HepG2 (cell line): ENCODE data around the gene MTARC1. TPM values are rescaled to one million over a fixed set of nuclear protein-coding genes. Genes with fewer than 3 reads are reported as not detected.

ENCODE experiments used
- ATAC-seq: fragments of 200-7000 bp; cut with Tn5 transposase; 3 replicates; pipeline ENCODE4 v1.9.1; 2020; ENCODE audit warnings: mild to moderate bottlenecking, moderate library complexity
- BruUV-seq: library from RNA; stranded (reverse); fragments of 400-500 nt; replicated peaks from 2 replicates; lab custom pipeline; 2021; lab: Mats Ljungman, UMichigan
- CTCF ChIA-PET: fragments of 300-600 bp; formaldehyde crosslinking; extraction: SDS; loops from one replicate; lab custom pipeline; 2021; ENCODE audit warnings: low total read pairs, inconsistent platforms, low intra/inter-chr PET ratio; lab: Yijun Ruan, JAX
- POLR2A ChIA-PET: fragments of 350-600 bp; sonication (Branson Sonifier 250); formaldehyde crosslinking; loops from one replicate; lab custom pipeline; 2020; ENCODE audit warnings: antibody characterized with exemption, inconsistent platforms; lab: Yijun Ruan, JAX
- DNase-seq: peaks from one replicate; pipeline ENCODE4 v3.0.0-alpha.2; 2015; ENCODE audit warnings: low spot score
- FAIRE-seq: peaks from 3 replicates; lab custom pipeline; 2011; peaks lifted over from hg19 to GRCh38; lab: Jason Lieb, UNC
- H2AFZ ChIP-seq: one replicate; pipeline ENCODE4 v1.6.1; 2011; ENCODE audit warnings: low read length, inconsistent platforms
- H3K27ac ChIP-seq: fragments of 300-600 bp; 3 replicates; pipeline ENCODE4 v1.8.0; 2011; ENCODE audit warnings: mixed run types, mild to moderate bottlenecking, mixed read lengths, low read length, inconsistent platforms; ENCODE audit not compliant: insufficient read depth; ENCODE audit errors: extremely low read length
- H3K27me3 ChIP-seq, 2 experiments: fragments of 200-600 bp in 1 of 2; 2 replicates in 1 of 2; 3 replicates in 1 of 2; pipeline versions ENCODE4 v1.6.0 to v1.8.0; 2011; ENCODE audit warnings: low read length in 2 of 2, mild to moderate bottlenecking in 2 of 2, moderate library complexity in 2 of 2, inconsistent platforms in 1 of 2; ENCODE audit not compliant: insufficient read depth in 2 of 2, control insufficient read depth in 1 of 2
- H3K36me3 ChIP-seq, 2 experiments: fragments of 200-600 bp in 1 of 2; replicated peaks in 1 of 2; 2 replicates in 1 of 2; 3 replicates in 1 of 2; pipeline versions ENCODE4 v1.5.1 to v1.8.0; 2011; ENCODE audit warnings: low read length in 2 of 2, inconsistent platforms in 1 of 2; ENCODE audit not compliant: insufficient read depth in 2 of 2, control insufficient read depth in 1 of 2
- H3K4me1 ChIP-seq: 2 replicates; pipeline ENCODE4 v1.5.1; 2012; ENCODE audit warnings: low read length, inconsistent platforms; ENCODE audit not compliant: insufficient read depth
- H3K4me2 ChIP-seq: 2 replicates; pipeline ENCODE4 v1.6.0; 2011; ENCODE audit warnings: low read depth, low read length, inconsistent platforms
- H3K4me3 ChIP-seq, 3 experiments: fragments of 200-600 bp in 1 of 3; sonication (generic), shearing (Covaris generic) in 1 of 3; replicated peaks in 1 of 3; 2 replicates each; pipeline ENCODE4 v1.5.1; 2011 to 2016; ENCODE audit warnings: low read length in 3 of 3, inconsistent platforms in 2 of 3, low read depth in 2 of 3, mild to moderate bottlenecking in 2 of 3, control low read depth in 1 of 3, mixed read lengths in 1 of 3; ENCODE audit not compliant: insufficient read depth in 1 of 3
- H3K79me2 ChIP-seq: one replicate; pipeline ENCODE4 v1.6.1; 2011; ENCODE audit warnings: low read length, inconsistent platforms; ENCODE audit not compliant: insufficient read depth
- H3K9ac ChIP-seq: 2 replicates; pipeline ENCODE4 v1.6.0; 2011; ENCODE audit warnings: mild to moderate bottlenecking, low read depth, low read length, inconsistent platforms; ENCODE audit not compliant: insufficient read depth
- H3K9me3 ChIP-seq: 2 replicates; pipeline ENCODE4 v1.5.1; 2012; ENCODE audit warnings: mild to moderate bottlenecking, low read length
- H4K20me1 ChIP-seq: 2 replicates; pipeline ENCODE4 v1.6.0; 2011; ENCODE audit warnings: inconsistent platforms, mild to moderate bottlenecking, low read length, moderate library complexity; ENCODE audit not compliant: insufficient read depth
- BATF2 ChIP-seq: sonication (generic); formaldehyde crosslinking; IDR thresholded peaks from 2 replicates; pipeline ENCODE4 v1.8.0; 2022; ENCODE audit warnings: mild to moderate bottlenecking, missing genetic modification reagents, moderate library complexity
- FOSL2 ChIP-seq: sonication (generic); formaldehyde crosslinking; IDR thresholded peaks from 2 replicates; pipeline ENCODE4 v1.4.0; 2020; ENCODE audit warnings: missing genetic modification reagents
- HNF4G ChIP-seq, 2 experiments: sonication (generic) in 1 of 2; formaldehyde crosslinking in 1 of 2; IDR thresholded peaks; 2 replicates each; pipeline versions ENCODE4 v1.4.0 to v1.6.1; 2011 to 2020; ENCODE audit warnings: borderline replicate concordance in 2 of 2, low read depth in 2 of 2, mild to moderate bottlenecking in 2 of 2, low read length in 1 of 2, missing genetic modification reagents in 1 of 2, moderate library complexity in 1 of 2
- MIER2 ChIP-seq: IDR thresholded peaks from 2 replicates; pipeline ENCODE4 v1.6.1; 2016; ENCODE audit warnings: missing biosample characterization, missing genetic modification reagents
- MTA3 ChIP-seq: sonication (generic); formaldehyde crosslinking; IDR thresholded peaks from 2 replicates; pipeline ENCODE4 v1.4.0; 2020; ENCODE audit warnings: missing genetic modification reagents
- RBM22 ChIP-seq: fragments of 200-400 bp; formaldehyde crosslinking; optimal IDR thresholded peaks from 2 replicates; pipeline ENCODE3; 2017; ENCODE audit warnings: mild to moderate bottlenecking, low read length, moderate library complexity
- TBX3 ChIP-seq: fragments of 450-650 bp; IDR thresholded peaks from 2 replicates; pipeline ENCODE4 v1.6.1; 2017; ENCODE audit warnings: antibody characterized with exemption, mild to moderate bottlenecking, inconsistent platforms, borderline replicate concordance
- ZNF282 ChIP-seq: fragments of 450-650 bp; IDR thresholded peaks from 2 replicates; pipeline ENCODE4 v1.6.1; 2018; ENCODE audit not compliant: partially characterized antibody
- ZNF773 ChIP-seq: sonication (generic); formaldehyde crosslinking; IDR thresholded peaks from 2 replicates; pipeline ENCODE4 v1.4.0; 2020; ENCODE audit warnings: missing genetic modification reagents, borderline replicate concordance
- ZNF879 ChIP-seq: sonication (generic); formaldehyde crosslinking; IDR thresholded peaks from 2 replicates; pipeline ENCODE4 v1.8.1; 2023; ENCODE audit warnings: missing genetic modification reagents
- WGBS: methylation state at CpG from one replicate; pipeline ENCODE4 v1.1.6; 2017; ENCODE audit warnings: low lambda C conversion rate; 5-methylcytosine and 5-hydroxymethylcytosine counted together
- in situ Hi-C: cut with HindIII; loops from 2 replicates; pipeline ENCODE4 v1.10.0; 2017; ENCODE audit warnings: low pct_unique_long_range_greater_than_20kb; ENCODE audit not compliant: extremely low pct_ligation_motif_present
- intact Hi-C: fragments of 100-400 bp; cut with micrococcal nuclease; formaldehyde crosslinking; loops from one replicate; pipeline ENCODE4 v1.10.0; 2022; ENCODE audit not compliant: unreplicated experiment
- polyA plus RNA-seq, 8 experiments: library from polyadenylated mRNA; depleted of rRNA in 3 of 8; stranded (reverse) in 7 of 8; unstranded in 1 of 8; fragments of >200 nt; fragmentation: Illumina TruSeq in 4 of 8; extraction: Trizol in 4 of 8; gene quantifications; 2 replicates each; pipeline versions ENCODE4 v1.2.1 to v1.2.3, GENCODE V29; 2011 to 2016; ENCODE audit warnings: low read depth in 4 of 8, missing spikeins in 1 of 8, mixed read lengths in 1 of 8; ENCODE audit not compliant: insufficient read depth in 1 of 8
- total RNA-seq, 5 experiments: library from RNA; depleted of rRNA; stranded (reverse); fragments of >200 nt; fragmentation: Illumina TruSeq; extraction: Trizol; gene quantifications; 2 replicates each; pipeline ENCODE4 v1.2.3, GENCODE V29; 2016; ENCODE audit warnings: low read depth in 1 of 5
- TF ChIP-seq, protein P1 (sequence below): sonication (generic); formaldehyde crosslinking; IDR thresholded peaks from 2 replicates; pipeline ENCODE4 v1.4.0; 2020; ENCODE audit warnings: low read depth, missing genetic modification reagents
- TF ChIP-seq, protein P2 (sequence below): conservative IDR thresholded peaks from 2 replicates; pipeline ENCODE4 v1.6.1; 2018; ENCODE audit warnings: missing genetic modification reagents

Gene MTARC1
- total and polyA plus RNA-seq, 2 of the 13 experiments (the other 11 are each of a cell fraction or from before 2014, with no cell fraction given): 19.4 to 106 TPM

DNA sequence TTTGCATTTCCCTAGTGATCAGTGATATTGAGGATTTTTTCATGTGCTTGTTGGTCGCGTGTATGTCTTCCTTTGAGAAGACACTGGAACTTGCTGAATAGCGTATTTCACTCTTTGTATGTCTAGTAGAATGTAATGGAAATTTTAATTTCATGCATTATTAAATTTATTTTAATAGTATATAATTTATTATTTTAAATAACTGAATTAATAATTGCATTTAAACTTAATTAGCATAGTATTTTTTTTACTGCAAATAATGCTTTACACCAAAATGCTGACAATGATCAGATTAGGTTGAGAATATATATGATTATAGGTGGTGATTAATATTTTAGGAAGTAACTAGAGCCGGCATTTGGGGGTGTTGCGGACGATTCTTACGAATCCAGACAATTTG is 10.5 kb upstream of the MTARC1 start:
- H4K20me1 ChIP-seq: no peaks in the 10 kb centered on the region
- FAIRE-seq: no peak
- H3K4me3 ChIP-seq: no peak overlapping the region
- no peak overlapping the region for H2AFZ ChIP-seq
- no peaks in the 10 kb centered on the region for H3K79me2 ChIP-seq
- no peak for DNase-seq
- WGBS: 92% methylated on average over 7 of the region's 7 CpGs
- no peaks in the 10 kb centered on the region for H3K4me1 ChIP-seq
- ChIA-PET POLR2A (interaction anchor here (1.1 to 1.3 kb wide), 2 partner anchors 9 to 43 kb away, joined by 4 to 5 read pairs; no protein-coding TSS in a partner anchor), CTCF (interaction anchor here (1.2 to 4.0 kb wide), 5 partner anchors 10 to 96 kb away, joined by 3 to 58 read pairs (median 7); partner anchors contain the start of genes C1orf115 and MTARC1)
- H3K9ac ChIP-seq: no peak overlapping the region
- H3K4me2 ChIP-seq: no peak overlapping the region
- TF ChIP-seq TBX3 (no peak), RBM22 (no peak), ZNF773 (no peak), FOSL2 (CRISPR knock-in tag) (no peak), ZNF879 (no peak), MTA3 (no peak), ZNF282 (no peak), MIER2 (no peak), BATF2 (CRISPR knock-in tag) (no peak), HNF4G (IDR thresholded peaks at IDR 0.05; ENCODE audit: borderline replicate concordance, low read depth, low read length) (no peak), HNF4G (CRISPR knock-in tag; IDR thresholded peaks at IDR 0.05; ENCODE audit: borderline replicate concordance, low read depth) (no peak)
- TF ChIP-seq, protein P1, sequence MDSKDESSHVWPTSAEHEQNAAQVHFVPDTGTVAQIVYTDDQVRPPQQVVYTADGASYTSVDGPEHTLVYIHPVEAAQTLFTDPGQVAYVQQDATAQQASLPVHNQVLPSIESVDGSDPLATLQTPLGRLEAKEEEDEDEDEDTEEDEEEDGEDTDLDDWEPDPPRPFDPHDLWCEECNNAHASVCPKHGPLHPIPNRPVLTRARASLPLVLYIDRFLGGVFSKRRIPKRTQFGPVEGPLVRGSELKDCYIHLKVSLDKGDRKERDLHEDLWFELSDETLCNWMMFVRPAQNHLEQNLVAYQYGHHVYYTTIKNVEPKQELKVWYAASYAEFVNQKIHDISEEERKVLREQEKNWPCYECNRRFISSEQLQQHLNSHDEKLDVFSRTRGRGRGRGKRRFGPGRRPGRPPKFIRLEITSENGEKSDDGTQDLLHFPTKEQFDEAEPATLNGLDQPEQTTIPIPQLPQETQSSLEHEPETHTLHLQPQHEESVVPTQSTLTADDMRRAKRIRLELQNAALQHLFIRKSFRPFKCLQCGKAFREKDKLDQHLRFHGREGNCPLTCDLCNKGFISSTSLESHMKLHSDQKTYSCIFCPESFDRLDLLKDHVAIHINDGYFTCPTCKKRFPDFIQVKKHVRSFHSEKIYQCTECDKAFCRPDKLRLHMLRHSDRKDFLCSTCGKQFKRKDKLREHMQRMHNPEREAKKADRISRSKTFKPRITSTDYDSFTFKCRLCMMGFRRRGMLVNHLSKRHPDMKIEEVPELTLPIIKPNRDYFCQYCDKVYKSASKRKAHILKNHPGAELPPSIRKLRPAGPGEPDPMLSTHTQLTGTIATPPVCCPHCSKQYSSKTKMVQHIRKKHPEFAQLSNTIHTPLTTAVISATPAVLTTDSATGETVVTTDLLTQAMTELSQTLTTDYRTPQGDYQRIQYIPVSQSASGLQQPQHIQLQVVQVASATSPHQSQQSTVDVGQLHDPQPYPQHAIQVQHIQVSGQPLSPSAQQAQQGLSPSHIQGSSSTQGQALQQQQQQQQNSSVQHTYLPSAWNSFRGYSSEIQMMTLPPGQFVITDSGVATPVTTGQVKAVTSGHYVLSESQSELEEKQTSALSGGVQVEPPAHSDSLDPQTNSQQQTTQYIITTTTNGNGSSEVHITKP: no peak
- TF ChIP-seq, protein P2, sequence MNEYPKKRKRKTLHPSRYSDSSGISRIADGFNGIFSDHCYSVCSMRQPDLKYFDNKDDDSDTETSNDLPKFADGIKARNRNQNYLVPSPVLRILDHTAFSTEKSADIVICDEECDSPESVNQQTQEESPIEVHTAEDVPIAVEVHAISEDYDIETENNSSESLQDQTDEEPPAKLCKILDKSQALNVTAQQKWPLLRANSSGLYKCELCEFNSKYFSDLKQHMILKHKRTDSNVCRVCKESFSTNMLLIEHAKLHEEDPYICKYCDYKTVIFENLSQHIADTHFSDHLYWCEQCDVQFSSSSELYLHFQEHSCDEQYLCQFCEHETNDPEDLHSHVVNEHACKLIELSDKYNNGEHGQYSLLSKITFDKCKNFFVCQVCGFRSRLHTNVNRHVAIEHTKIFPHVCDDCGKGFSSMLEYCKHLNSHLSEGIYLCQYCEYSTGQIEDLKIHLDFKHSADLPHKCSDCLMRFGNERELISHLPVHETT (CRISPR knock-in tag): no peak
- in situ Hi-C loops (loop anchor here (5.0 to 25.0 kb wide), 2 partner anchors 84 to 239 kb away; partner anchors contain the start of genes C1orf115 and MARK1), intact Hi-C loops (loop anchor here (1.0 to 10.0 kb wide), 7 partner anchors 43 to 551 kb away; partner anchors contain the start of gene C1orf115)
- no peaks in the 10 kb centered on the region for H3K36me3 ChIP-seq
- no peak overlapping the region for H3K27ac ChIP-seq
- H3K27me3 ChIP-seq: no peaks in the 10 kb centered on the region
- H3K9me3 ChIP-seq: no peaks in the 10 kb centered on the region
- no TSS peak for BruUV-seq
- no peak for ATAC-seq
